Measurements from ENCODE around the gene KTN1.

Gene KTN1

GRCh38 chr14:55614304-55614703 lies 34.3 kb downstream of the KTN1 start:
- DNase-seq, result no peak

GRCh38 chr14:55620277-55620676 lies 40.3 kb downstream of the KTN1 start:
- DNase-seq, result no peak

DNA sequence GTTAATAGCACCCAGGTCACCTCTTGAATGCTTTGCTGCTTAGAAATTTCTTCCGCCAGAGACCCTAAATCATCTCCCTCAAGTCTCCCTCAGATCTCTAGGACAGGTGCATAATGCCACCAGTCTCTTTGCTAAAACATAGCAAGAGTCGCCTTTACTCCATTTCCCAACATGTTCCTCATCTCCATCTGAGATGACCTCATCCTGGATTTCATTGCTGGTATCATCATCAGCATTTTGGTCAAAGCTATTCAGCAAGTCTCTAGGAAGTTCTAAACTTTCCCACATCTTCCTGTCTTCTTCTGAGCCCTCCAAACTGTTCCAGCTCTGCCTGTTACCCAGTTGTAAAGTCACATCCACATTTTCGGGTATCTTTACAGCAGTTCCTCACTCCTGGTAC lies 41.0 kb downstream of the KTN1 start:
- DNase-seq, result no peak

- DNase-seq, result no peak
Measured at GRCh38 chr14:55621391-55621790, 41.4 kb downstream of the KTN1 start.

DNA sequence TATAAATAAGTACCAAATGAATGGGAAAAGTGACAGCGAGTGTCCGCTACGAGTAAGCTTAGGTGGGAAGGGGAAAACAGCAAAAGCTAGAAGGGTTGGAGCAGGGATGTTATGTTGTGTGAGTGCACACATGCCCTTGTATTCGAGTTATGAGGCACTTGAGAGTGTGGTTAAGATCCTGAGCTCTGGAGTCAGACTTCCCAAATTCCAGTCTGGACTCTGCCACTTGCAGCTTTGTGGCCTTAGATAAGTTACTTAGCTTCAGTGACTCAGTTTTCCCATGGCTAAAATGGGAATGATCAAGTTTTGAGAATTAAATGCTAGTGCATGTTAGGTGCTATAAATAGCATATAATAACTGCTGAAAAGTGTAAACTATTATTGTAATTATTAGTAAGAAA lies 44.9 kb downstream of the KTN1 start:
- DNase-seq, result no peak

GRCh38 chr14:55625481-55625880 lies 45.5 kb downstream of the KTN1 start:
- no peak for DNase-seq

- no peak for DNase-seq
Measured at GRCh38 chr14:55626131-55626530, 46.1 kb downstream of the KTN1 start.

GRCh38 chr14:55628426-55628825 lies 48.4 kb downstream of the KTN1 start:
- DNase-seq, result no peak

GRCh38 chr14:55638665-55639064 lies 58.7 kb downstream of the KTN1 start:
- DNase-seq, result no peak

GRCh38 chr14:55641290-55641689 lies 61.3 kb downstream of the KTN1 start:
- no peak for DNase-seq

DNA sequence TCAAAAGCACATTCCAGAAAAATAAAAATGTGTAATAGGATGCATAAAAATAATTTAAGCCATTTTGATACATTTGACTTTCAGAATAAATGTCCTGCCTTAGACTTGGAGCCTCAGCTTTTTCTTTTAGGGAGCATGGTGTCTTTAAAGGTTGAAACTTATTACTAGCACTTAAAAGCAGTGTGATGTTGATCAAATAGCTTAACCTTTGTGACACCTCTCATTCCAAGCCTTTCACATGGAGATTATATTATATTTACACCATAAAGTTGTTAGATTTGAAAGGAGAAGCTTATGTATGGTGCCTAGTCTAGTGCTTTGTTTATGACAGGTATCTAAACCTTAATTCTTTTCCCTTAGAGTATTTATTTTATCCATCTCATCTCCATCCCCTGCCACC lies 61.9 kb downstream of the KTN1 start:
- DNase-seq, result no peak

DNA sequence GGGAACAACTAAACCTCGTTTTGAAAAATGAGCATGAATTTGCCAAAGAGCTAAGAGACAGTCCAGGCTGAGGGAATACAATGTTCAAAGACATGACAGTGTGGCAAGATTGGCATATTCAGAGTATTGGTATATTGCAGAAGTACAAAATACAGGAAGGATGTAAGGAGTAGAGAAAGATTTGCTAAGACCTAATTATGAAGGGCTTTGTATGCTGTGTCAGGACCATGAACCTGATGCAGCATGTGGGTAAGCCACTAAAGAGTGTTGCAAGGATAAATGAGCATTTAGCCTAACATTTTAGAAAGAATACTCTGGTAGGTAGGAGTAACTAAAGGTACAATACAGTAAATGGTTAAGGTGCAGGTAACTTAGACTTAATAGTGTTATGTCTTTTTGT lies 65.1 kb downstream of the KTN1 start:
- no peak for DNase-seq

DNA sequence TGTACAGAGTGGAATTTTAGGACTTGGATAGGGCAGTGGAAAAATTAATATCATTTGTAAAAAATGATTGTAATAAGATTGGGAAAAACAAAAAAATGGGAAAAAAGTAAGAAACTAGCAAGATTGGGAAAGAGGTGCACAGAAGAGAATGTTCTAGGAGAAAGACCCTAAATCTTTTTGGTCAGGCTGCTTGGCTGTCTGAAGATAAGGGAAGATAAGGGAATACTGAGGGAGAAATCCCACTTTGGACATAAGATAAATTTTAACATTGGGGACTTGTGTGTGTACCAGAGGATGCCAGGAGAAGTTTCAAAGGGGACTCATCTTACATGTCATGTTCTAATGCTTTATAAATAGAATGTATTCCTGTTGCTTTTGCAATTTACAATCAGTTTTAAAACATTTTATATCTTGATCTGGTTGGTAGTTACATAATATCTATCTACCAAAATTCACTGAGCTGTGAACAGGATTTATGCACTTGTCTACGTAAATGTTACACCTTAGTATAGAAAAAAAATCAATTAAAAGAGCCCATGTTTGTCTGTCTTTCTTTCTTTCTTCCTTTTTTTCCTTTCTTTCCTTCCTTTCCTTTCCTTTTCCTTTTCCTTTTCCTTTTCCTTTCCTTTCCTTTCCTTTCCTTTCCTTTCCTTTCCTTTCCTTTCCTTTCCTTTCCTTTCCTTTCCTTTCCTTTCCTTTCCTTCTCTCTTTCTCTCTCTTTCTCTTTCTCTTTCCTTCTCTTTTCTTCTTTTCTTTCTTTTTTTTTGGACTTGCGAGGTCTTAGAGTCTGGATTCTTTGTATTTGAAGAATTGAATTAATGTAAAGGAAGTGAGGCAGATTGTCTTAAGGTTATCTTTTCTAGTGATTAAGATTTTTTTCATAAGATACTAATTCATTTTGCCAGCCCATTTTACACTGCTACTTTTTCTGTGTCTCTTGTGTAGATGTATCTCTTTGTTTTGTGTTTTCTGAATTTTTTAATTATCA lies 66.1 kb downstream of the KTN1 start:
- no peak for DNase-seq

GRCh38 chr14:55650992-55651391 lies 71.0 kb downstream of the KTN1 start:
- no peak for DNase-seq

DNA sequence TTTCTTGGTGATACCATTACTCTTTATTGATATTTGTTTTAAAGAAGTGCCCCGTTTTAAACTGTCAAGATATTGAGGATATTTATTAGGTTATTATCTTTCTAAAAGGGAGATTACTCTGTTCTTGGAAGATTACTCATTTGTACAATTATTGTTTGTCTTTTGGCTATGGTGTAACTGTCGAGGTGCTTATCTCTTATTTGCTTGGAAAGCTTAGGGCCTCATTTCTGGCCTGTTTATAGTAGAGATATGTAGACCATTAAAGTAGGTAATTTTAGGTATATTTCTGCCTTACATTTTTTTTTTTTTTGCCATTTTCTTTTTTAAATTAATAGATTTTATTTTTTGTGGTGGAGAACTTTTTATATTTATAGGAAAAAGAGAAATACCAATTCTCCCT lies 74.2 kb downstream of the KTN1 start:
- no peak for DNase-seq

DNA sequence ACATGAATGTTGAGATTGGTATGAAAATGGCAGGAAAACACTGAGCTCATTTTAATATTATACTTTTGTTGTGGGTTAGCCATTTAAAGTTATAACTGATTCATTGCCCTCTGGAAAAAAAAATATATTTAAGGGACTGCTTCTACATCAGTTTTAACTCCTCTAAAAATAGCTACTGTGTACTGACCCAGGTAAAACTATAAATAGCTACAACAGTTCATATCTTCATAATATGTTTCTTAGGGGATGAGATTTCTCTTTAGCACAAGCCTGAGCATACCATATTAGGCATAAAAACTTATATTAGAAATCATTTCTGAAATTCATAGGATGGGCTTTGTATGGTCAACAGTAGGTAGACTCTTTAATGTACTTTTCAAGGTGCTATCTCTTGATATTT lies 81.0 kb downstream of the KTN1 start:
- no peak for DNase-seq

GRCh38 chr14:55662752-55663151 lies 82.7 kb downstream of the KTN1 start:
- DNase-seq, result no peak

DNA sequence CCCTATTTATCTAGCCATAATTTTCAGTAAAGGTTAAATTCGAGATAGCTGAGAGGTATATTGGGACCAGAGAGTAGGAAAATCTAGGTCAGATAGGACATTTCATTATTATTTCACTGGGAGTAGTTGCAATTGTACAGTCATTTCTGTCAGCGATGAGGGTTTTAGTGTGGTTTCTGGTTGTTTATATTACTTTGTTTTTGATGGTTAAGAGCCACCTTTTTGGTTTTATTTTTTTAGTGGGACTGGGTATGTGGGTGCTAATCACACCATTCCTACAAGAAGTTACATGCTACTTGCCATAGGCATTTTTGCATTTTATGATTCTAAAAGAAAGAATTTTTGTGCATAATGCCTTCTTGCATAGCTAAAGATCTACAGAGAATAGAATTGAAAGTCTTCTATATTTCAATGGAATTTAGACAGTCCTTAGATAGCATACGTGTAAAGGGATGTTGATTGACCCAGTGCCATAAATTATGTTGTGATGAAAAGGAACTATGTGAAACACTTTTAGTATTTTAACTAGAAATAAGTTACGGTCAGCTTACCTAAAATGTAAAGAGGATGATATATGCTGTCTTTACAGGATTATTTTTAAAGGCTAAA lies 85.2 kb downstream of the KTN1 start:
- DNase-seq, result no peak

- no peak for DNase-seq
Measured at GRCh38 chr14:55667801-55668200, 87.8 kb downstream of the KTN1 start.

DNA sequence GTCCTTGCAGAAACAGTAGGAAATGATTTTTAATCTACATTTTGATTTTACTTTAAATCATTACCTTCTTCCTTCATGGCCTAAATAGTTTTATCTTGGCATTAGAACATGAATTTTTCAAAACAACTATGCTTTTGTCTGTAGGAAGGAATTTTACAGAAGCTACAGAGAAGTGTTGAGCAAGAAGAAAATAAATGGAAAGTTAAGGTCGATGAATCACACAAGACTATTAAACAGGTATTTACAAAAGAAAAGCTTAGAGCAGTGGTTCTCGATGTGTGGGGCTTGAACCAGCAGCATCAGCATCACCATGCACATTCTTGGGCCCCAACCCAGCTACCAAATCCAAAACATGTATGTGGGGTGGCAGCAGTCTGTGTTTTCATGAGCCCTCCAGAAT lies 91.6 kb downstream of the KTN1 start:
- DNase-seq, result no peak

DNA sequence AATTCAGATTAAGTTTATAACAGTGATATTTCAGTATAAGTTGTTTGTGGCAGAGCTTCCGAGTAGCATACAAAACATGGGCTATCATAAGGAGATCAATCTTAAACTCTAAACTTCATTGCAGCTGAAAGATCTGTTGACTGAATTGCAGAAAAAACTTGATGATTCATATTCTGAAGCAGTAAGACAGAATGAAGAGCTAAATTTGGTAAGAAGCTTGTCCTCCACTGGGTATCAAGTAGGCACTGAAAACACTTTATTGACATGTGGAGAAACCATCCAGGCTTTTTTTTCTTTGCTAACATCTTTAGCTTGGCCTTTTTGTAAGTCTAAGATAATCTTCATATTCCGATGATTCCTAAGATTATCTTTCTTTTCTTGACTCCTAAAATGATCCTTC lies 93.0 kb downstream of the KTN1 start:
- DNase-seq, result no peak

DNA sequence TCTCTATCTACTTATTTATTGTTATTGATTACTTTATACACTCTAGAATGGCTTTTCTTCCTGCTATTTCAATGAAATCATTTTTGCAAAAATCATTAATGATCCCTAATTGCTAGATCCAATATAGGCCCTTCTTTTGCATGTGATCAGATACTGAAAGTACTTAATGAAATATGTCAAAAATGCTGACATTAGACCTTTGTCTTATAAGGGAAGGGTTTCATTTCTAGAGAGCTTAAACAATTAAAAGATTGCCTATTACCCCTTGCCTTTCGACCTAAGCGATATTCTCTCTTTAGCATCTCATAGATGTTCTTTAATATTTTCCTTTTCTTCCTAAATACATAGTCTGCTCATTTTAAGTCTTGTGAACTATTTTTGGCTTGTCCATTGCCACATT lies 101.1 kb downstream of the KTN1 start:
- no peak for DNase-seq

GRCh38 chr14:55684956-55685584 lies 105.1 kb downstream of the KTN1 start:
- DNase-seq, result no peak

DNA sequence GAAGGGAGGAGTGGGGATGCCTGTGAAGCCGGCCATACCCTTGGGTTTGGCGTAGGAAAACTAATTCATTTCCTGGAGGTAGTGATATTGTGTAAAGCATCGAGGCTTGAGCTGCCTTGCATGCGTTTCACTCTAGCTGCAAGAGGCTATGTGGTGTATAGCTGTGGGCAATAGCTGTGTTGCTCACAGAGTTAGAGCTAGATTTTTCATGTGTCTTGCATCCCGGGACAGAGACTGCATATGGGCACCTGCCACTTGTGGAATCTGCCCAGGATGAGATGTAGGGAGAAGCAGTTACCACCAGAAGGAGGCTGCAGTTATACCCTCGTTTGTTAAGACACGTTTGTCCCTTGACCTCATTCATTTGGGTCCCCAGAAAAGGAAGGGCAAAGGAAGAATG lies 106.7 kb downstream of the KTN1 start:
- no peak for DNase-seq

Measured in midbrain (tissue), 1 donor.